HG03469 (cell line): ENCODE measurements around the gene SERHL2.
"Not testable (repeated sequence)": the region's sequence is repeated elsewhere in the genome, so short reads cannot be mapped to it uniquely, and the experiment has no call there.

Experiments used
- ATAC-seq: cut with Tn5 transposase; IDR thresholded peaks from one replicate; pipeline ENCODE4 v1.9.1; 2021; ENCODE audit warnings: mild to moderate bottlenecking, moderate library complexity, moderate number of reproducible peaks; ENCODE audit not compliant: unreplicated experiment

SERHL2 gene

DNA sequence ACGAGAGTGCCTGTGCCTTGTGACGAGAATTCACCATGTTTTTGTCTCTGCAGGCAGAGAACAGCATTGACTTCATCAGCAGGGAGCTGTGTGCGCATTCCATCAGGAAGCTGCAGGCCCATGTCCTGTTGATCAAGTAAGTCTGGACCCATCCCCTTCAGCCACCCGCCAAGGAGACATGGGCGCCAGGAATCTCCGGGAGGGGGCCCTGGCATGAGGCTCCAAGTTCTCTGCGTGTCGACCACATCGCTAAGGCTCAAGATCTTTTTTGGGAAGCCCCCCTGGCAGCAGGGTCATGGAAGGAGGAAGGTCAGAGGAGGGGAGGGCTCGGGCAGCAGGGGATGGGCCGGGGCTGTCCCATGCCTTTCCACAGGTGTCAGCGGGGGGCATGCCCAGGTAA is 17.3 kb downstream of the SERHL2 start:
- ATAC-seq: not testable (repeated sequence)

DNA sequence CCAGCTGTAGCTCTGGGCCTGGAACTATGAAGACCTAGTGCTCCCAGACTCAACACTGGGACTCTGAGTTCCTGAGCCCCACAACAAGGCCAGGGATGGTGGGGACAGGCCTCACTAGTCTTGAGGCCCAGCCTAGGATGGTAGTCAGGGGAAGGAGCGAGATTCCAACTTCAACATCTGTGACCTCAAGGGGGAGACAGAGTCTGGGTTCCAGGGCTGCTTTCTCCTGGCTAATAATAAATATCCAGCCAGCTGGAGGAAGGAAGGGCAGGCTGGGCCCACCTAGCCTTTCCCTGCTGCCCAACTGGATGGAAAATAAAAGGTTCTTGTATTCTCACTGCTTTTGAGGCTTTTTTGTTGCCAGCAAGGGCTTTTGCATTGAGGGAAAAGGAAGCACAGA is 20.3 kb downstream of the SERHL2 start:
- ATAC-seq: not testable (repeated sequence)

DNA sequence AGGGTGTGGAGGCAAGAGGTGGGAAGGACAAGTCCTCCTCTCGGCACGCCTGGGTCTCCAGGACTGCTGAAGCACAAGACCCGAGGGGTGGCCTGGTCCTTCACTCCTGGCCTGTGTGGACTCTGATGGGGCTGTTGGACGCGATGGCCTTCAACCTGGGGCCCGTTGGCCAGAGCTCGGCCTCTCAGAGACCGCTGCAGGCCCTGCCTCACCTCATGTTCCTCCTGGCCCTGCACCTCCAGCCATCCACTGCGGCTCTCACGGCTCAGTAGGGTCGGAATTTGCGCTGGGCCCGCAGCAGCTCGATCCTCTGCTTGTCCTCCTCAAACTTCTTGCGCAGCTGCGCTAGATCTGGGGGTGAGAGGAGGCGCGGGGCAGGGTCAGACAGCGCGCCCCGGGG is 20.7 kb downstream of the SERHL2 start:
- not testable (repeated sequence) for ATAC-seq

DNA sequence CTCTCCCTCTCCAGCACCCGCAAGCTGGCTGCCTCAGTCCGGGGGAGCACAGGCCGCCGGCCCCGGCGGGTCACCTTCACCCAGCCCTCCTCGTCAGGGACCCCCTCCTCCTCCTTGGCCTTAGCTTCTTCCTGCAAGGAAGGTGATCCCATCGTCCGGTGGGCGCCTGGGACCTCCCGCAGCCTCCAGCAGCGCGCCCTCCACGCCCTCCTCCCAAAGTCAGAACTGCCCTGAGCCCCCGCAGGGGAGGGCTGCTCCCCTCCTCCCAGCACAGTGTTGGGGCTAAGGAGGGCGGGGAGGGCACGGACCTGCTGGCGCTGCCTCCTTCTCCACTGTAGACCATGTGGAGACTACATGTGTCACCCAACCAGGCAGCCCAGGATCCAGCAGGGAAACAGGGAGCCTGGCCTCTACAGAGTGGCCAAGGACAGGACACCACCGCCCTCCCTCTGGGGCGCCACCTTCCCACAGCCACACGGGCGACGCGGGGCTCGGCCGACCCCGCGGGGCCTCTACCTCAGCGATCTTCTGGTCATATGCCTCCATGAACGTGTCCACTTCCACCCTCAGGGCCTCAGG is 22.3 kb downstream of the SERHL2 start:
- not testable (repeated sequence) for ATAC-seq

DNA sequence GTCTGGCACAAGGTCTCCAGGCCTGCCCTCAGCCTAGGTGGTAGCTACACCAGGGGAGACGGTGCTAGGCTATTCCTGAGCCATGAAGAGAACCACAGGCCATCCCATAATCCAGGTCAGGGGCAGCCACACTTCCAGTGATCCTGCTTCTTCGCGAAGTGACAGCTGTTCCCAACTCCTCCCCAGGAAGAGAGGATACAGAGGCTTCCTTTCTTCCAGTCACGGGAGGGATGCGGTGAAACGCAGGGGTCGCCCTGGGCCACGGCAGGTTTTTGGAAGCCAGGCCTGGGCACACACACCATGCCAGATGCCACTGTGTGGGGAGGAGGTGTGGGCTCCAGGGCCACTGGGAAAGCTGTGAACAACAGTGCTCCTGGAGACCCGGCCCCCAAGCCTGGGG is 23.4 kb downstream of the SERHL2 start:
- not testable (repeated sequence) for ATAC-seq

DNA sequence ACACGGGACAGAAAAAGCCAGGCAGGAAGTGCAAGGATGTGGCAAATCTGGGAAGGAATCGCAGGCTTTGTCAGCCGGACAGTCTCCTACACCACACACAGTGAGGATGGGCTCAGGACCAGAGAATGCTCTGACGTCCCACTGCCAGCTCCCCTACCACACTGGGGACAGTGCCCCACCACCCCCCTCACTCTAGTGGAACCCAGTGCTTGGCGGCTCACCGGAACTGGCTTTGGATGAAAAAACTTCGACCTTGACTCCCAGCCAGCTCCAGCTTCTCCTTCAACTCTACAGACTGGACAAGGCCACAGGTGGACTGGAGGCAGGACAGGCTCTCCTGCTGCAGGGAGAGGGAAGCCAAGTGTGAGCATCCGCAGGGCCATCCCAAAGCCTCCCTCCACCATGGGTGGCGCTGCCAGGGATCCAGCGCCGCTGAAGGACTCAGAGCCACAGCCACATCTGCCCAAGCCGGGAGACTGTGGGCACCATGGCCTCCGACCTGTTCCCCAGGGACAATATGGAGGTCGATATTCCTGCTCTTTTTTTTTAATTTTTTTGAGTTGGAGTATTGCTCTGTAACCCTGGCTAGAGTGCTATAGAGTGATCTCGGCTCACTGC is 24.0 kb downstream of the SERHL2 start:
- ATAC-seq: no peak

DNA sequence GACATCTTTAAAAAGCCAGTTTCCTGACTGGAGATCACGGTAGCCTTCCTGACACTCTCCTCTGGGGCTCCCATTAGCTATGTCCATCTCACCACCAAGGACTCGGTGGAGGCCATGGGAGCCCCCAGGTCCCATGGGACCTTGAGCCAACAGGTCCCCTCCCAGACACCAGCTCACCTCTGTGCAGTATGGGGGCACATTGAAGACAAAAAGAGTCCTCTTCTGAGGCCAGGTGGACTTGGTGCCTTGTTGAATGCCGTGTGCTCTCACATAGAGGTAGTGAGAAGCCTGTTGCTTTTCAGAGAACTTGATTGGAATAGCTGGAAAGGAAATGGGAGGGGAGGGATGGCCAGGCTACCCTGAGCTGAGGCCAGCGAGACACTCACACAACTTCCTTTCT is 26.3 kb downstream of the SERHL2 start:
- not testable (repeated sequence) for ATAC-seq

DNA sequence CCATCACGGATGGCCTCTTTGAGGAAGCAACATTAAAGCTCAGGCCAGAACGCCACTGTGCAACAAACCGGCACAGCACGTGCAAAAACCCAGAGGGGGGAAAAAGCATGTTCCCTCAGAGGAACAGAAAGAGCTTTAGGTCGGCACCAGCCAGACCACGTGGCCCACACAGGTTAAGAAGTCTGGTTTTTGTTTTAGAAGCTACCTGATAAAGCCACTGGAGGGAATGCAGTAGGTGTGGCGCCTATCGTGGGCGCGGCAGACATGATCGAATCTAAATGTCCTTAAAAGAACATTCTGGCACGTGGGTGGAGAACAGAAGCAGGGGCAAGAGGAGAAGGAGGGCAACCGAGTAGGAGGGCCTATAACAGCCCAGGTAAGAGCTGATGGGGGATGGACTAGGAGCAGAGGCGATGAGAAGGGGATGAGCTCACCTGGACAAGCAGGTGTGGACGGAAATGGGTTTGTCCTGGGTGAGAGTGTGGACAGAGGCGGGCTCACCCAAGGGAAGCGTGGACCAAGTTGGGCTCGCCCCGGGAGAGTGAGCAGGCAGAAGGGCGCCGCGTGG is 27.5 kb downstream of the SERHL2 start:
- ATAC-seq: not testable (repeated sequence)

DNA sequence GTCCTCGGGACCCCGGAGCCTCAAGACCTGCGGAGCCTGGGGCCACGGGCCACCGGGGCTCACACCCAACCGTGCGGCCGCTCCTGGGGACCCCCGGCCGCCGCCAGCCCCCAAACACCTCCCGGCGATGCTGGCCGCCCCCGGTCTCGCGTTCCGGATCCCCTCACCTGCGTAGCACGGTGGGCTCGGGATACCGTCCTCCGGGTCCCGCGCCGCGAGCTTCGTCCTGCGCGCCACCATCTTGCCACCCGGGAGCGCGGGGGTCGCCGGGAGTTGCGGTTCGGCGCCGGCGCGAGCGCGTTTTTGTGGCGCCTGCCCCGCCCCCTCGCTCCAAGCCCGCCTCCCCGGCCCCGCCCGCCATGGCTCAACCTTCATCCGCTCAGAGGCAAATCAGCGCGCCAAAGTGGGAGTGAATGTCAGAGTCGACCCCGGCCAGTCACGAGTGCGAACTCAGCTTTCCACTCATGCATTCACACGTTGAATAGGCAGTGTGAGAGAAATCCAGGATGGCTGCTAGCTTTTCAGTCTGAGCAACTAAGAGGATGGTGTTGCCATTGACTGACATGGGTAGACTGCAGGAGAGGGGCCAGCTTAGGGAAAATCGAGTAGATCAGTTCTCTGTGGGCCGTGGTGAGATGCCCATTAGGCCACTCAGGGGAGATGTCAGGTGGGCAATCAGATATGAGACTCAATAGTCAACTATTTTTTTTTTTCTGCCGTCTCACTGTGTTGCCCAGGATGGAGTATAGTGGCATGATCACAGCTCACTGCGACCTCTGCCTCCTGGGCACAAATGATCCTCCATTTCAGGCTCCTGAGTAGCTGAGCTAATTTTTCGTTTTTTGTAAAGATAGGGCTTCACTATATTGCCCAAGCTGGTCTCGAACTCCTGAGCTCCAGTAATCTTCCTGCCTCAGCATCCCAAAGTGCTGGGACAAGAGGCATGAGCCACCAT is 28.3 kb downstream of the SERHL2 start:
- ATAC-seq: no peak

DNA sequence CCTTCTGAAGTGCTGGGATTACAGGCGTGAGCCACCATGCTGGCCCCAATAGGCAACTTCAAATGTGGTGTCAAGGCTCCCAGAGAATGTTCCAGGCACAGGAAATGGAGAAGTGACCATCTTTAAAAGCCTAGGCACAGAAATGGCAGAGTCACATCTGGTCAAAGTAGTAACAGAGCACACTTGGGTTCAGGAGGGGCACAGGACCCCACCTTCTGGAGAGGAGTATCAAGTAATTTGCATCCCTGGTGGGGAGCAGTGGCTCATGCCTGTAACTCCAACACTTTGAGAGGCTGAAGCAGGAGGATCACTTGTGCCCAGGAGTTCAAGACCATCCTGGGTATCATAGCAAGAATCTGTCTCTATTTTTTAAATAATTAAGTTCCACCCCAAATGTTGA is 29.2 kb downstream of the SERHL2 start:
- ATAC-seq: no peak

DNA sequence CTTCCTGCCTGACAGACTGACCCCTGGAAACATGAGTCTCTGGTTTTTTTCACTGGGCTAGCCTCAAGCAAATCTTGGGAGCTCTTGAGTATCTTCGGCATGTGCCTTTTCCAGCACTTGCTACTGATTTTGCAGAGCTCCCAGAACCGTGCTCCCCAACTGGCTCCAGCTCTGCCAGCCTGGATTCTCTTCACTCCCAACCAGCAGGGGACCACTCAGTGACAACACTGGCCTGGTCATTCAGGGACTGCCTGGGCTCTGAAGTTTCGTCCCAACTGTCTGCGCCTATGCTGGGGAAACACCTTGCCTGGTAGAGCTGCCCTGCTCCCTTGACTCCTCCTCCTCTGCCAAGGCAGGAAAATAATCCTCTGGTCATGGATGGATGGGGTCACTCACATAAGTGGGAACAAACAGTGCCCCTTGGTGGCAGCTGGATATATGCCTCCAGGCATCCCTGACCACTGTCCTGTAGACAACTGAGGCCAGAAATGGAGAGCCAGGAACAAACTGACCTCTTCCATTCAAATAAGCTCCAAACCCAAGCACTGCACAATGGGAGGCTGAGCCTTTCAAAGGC is 30.7 kb downstream of the SERHL2 start:
- no peak for ATAC-seq

DNA sequence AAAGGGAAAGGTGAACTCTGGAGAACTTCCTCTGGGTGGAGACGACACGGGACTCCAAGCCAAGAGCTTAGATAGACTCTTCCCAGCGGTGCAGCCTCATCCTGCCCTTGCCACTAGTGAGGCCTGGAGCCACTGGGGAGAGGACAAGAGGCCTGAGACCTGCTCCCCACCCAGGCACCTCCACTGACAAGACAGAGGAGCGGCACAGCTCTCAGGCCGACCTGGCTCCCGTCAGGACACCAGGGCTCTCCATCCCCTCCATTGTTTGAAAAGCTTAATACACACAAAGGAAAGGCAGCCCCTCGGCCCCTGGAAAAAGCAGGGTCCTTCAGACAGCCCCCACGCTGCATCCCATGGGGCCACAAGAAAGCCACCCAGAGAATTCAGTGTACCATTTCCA is 31.3 kb downstream of the SERHL2 start:
- no peak for ATAC-seq

DNA sequence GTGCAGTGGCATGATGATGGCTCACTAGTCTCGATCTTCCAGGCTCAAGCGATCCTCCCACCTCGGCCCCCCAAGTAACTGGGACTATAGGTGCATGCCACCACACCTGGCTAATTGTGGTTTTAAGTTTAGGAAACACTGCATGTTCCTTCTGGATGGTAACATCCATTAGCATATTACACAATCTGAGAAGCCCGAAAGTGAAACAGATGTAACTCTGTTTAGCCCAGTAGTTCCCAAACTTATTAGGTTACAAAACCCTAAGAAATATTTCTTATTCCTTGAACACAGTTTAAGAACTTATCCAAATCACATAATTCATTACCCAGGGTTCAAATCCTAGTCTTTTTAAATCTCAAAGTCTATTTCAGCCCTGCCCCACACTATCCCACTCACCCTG is 32.6 kb downstream of the SERHL2 start:
- ATAC-seq: no peak

DNA sequence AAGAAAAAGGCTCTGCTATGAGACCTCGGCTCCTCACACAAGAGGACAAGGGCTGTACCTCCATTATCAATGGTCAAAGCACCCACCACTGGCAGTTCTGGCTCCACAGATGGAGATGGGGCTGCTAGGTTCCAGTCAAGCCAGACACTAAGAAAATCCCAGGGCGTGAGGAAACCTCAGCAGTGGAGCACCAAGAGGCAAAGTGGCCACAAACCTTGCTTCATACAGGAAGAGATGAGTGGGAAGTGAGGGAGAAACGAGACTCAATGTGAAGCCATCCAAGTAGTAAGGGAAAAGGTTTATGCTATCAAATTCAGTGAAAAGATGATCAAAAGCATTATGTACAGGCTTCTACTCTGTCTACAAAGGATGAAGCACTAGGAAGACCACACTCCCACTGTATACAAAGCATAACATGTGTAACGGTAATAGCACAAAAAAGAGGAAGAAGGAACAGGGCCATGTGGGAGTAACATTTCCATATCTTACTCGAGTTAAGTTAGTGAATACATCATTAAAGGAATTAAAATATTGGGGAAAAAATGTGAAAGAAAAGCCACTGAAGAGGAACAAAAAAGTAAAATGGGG is 33.9 kb downstream of the SERHL2 start:
- no peak for ATAC-seq

DNA sequence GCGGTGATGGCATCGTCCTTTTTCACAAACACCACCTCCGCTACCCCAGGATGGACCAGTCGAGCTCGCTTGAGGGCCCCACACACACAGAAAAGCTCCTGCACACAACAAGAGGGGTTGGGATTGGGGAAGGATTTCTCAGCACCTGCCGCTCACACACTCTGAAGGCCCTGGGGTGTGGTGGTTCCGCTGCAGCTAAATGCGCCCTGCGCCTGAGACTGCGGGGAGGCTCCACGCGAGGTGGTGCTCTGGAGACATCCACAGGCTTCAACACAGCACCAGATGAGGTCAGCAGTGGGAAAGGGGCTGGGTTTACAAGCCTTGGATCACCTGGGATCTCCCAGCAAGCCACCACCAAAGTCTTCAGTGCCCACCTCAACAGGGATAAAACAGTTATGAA is 38.2 kb downstream of the SERHL2 start:
- ATAC-seq: no peak

DNA sequence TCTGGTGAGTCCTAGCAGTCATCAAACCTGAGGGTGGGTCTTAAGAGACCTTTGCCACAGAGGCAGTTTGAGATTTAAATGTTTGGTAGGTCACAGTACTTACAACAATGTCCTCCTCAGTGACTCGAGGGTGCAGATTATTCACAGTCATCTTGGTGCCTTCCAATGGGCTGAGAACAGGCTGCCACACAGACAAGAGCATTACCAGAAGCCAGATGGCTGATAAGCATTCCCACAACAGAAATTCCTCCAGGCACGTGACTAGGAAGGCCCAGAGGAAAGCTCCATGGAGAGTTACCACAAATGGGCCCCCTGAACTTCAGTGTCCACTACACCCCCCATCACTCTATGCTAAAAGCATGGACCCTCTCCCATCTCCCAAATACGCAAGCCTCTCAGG is 41.7 kb downstream of the SERHL2 start:
- ATAC-seq: no peak

DNA sequence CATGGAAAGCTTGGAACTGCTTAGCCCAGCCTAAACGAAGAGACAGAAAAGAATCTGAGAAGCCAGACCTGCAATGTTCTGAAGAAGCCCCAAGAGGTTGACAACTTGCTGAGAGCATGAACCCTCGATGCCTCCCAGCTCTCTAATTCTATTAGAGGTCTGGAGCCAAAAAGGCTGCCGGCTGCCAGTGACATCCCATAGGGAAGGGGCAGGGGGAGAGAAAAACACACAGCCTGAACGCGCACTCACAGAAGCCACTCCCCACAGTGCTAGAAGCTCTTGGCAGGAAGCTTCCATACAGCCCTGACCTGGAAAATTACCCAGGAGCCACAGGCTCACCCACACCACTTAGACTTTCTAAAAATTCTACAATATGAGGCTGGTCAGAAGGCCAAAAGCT is 42.6 kb downstream of the SERHL2 start:
- ATAC-seq: no peak

DNA sequence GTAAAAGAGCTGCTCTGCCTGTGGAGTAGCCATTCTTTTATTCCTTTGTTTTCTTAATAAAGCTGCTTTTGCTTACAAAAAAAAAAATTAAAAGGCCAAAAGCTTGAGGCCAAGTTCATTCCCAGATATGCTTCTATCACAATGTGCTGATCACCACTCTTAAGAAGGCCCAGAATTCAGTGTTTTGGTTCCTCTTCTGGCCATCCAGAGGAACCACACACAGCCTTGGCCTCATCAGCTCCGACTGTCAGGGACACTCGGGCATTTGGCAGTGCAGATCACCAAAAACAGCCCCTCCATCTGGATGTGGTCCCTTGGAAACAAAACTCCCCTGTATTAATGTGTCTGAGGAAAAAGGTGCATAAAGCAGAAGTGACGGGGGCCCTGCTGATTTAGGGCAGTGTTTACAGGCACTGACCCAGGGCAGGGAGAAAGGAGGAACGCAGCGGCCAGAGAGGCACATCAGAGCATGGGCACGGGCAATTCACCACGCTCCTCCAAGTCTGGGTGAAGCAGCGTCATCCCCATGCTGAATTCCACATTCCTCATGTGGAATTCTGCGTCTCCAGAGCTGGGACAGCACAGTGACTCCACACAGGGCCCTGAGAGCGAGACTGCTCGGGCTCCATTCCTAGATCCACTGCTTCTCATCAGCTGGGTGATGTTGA is 43.2 kb downstream of the SERHL2 start:
- ATAC-seq: no peak

DNA sequence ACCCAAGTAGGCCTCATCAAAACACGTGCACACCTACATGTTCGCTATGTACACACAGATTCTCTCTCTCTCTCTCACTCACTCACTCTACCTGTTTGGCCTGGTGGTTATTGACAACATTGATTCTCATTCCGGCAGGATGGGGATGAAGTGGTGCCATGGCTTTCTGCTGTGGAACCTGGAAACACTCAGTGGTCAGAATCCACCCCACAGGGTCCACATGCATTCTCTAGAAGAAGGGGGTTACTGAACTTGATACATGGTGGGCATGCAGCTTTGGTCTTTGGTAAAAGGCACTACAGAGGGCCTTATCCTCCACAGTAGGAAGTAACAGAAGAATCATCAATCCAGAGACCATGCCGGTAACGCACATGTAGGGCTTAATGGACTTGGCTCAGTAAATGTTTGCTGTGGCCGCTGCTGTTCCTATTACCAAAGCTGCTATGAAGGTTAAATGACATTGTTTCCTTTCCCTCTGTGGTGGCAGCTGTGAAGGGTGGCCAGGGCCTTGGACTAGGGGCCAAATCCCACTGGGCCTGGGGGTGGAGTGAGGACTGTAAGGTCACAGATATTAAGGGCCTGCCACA is 48.2 kb downstream of the SERHL2 start:
- no peak for ATAC-seq

DNA sequence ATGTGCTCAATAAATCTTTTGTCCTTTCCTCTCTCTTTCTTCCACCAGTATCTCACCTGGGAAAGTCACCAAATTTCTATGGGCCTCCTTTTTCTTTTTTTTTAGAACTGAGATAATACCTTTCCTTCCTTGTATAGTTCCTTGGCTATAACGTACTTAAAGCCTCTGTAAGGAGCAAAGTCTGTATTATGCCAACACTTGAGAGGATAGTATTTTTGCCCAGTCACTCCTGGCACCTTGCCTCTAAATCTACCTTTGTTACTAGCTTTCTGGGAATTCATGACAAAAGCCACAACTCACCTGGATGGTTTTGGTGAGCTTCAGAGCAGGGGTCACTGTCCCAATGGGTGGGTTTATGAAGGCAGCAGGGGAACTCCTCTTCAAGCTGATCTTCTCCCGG is 48.7 kb downstream of the SERHL2 start:
- no peak for ATAC-seq
